Measurements from ENCODE around the gene GAB2. TPM values are rescaled to one million over a fixed set of nuclear protein-coding genes. Genes with fewer than 3 reads are reported as not detected.
A peak's percentile ranks its signal among the peaks of the same experiment; 100 is the strongest.
"Not testable (repeated sequence)": the region's sequence is repeated elsewhere in the genome, so short reads cannot be mapped to it uniquely, and the experiment has no call there.

GAB2 gene
- total RNA-seq, 2 experiments from 2014 or later = 15.9 to 16.6 TPM

DNA sequence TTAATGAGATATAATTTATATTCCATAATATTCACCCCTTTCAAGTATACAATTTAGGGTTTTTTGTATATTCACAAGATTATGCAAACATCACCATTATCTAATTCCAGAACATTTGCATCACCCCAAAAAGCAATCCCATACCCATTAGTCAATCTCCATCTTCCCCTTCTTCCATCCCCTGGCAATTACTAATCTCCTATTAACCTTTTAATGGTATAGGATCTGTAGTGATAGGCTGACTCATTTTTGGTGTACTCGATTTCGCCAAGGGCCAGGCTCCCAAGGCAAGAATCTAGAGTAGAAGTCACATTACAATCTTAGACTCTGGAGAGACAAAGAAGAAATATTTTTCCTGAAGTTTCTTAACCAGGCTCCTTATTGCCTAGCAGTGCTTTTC is 113.4 kb downstream of the GAB2 start:
- DNase-seq = no peak
- H3K4me3 Mint-ChIP-seq = no peak overlapping the region
- no peak overlapping the region for H3K27ac Mint-ChIP-seq
- peaks cover 3% of the 10 kb centered on the region for H3K9me3 Mint-ChIP-seq
- H3K4me1 Mint-ChIP-seq = peaks cover 12% of the 10 kb centered on the region
- POLR2A ChIA-PET = no interaction called here
- no peaks in the 10 kb centered on the region for H3K27me3 Mint-ChIP-seq
- H3K36me3 Mint-ChIP-seq (ENCODE audit: low read depth) = peaks cover 13% of the 10 kb centered on the region
- CTCF ChIA-PET = interaction anchor here (0.6 to 1.2 kb wide), 2 partner anchors 113 to 693 kb away, joined by 3 to 4 read pairs; no protein-coding TSS in a partner anchor

DNA sequence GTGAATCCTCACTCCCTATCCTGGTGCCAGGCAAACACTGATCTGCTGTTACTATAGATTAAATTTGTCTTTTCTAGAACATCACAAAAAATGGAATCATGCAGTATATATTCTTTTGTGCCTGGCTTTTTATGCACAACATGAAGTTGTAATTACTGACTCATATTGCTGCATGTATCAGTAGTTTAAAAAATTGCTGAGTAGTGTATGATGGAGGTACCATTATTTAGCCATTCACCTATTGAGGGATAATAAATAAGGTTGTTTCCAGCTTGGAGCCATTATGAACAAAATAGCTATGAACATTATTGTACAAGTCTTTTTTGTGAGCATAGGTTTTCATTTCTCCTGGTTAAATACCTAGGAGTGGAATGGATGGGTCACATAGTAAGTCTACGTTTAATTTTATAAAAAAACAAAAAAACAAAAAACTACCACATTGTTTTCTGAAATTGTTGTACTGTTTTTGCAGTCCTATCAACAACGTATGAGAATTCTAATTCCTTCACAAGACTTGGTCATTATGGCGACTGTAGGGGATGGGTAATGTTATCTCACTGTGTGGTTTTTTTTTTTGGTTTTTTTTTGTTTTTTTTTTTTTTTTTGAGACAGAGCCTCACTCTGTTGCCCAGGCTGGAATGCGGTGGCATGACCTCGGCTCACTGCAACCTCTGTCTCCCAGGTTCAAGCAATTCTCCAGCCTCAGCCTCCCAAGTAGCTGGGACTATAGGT is 117.3 kb downstream of the GAB2 start:
- H3K36me3 Mint-ChIP-seq (ENCODE audit: low read depth) = peaks cover 20% of the 10 kb centered on the region
- ChIA-PET POLR2A (no interaction called here), CTCF (interaction anchor here (1.6 to 2.0 kb wide), 2 partner anchors 9 to 119 kb away, joined by 5 to 6 read pairs; no protein-coding TSS in a partner anchor)
- no peak overlapping the region for H3K27ac Mint-ChIP-seq
- no peak for DNase-seq
- peaks cover 21% of the 10 kb centered on the region for H3K9me3 Mint-ChIP-seq
- H3K27me3 Mint-ChIP-seq = no peaks in the 10 kb centered on the region
- no peak overlapping the region for H3K4me3 Mint-ChIP-seq
- H3K4me1 Mint-ChIP-seq = peaks cover 12% of the 10 kb centered on the region

DNA sequence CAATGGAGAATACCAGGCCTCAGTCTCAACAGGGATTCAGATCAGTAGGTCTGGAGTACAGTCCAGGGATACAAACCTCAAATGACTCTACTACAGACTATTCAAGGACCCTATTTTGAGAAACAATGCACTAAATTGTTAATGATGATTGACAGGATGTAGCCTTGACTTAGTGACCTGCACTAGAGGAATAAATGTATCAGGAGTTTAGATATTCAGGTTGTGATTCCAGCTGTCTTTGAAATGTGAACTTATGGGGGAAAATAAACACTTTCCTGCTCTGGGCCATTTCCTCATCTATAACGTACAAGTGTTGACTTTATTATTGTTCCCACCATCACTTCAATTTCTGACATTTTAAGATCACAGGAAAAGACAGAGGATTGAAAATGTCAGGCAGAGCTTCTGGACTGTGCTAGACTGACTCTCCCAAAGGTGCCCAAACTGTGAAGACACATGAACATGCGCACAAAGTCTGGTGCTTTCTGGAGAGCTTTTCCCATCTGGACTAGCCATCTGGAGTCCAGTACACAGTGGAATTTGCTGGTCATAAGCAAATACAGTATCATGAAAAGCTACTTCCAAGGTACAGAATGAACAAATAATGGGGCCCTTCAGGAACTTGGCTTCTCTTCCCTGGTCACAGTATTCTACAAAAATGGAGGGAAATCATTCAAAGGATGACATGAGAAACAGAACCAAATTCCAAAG is 118.5 kb downstream of the GAB2 start:
- Mint-ChIP-seq H3K9me3 (peaks cover 22% of the 10 kb centered on the region), H3K4me3 (no peak overlapping the region), H3K27me3 (no peaks in the 10 kb centered on the region), H3K36me3 (ENCODE audit: low read depth) (peaks cover 24% of the 10 kb centered on the region), H3K27ac (no peak overlapping the region), H3K4me1 (peaks cover 14% of the 10 kb centered on the region)
- ChIA-PET CTCF (interaction anchor here (0.6 to 2.6 kb wide), 5 partner anchors 10 to 266 kb away, joined by 4 to 11 read pairs (median 6); no protein-coding TSS in a partner anchor), POLR2A (no interaction called here)
- DNase-seq = no peak

DNA sequence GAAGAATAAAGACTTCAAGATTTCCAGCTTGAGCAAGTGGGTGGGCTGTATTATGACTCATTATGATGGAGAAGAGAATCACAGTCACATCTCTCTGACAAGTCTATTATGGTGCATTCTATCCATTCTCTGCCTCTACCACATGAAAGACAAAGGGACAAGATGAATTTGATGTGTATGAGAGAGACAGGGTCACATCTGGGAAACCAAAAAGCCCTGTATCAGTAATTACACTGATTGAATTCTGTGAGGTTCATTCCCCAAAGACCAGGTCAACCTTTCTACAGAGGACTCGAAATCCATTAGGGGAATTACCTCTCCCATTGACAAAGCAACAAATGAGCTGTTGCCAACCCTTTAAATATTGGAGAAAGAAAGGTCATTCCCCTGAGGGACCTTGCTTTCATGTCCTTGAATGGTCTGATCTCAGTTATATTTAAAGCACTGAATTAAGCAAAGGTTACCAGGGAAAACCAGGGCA is 119.3 kb downstream of the GAB2 start:
- Mint-ChIP-seq H3K27me3 (no peaks in the 10 kb centered on the region), H3K27ac (no peak overlapping the region), H3K36me3 (ENCODE audit: low read depth) (peaks cover 25% of the 10 kb centered on the region), H3K4me1 (peaks cover 17% of the 10 kb centered on the region), H3K4me3 (no peak overlapping the region), H3K9me3 (peaks cover 24% of the 10 kb centered on the region)
- no peak for DNase-seq
- ChIA-PET CTCF (interaction anchor here (1.6 to 2.6 kb wide), 2 partner anchors 12 to 17 kb away, joined by 9 to 11 read pairs; no protein-coding TSS in a partner anchor), POLR2A (no interaction called here)

DNA sequence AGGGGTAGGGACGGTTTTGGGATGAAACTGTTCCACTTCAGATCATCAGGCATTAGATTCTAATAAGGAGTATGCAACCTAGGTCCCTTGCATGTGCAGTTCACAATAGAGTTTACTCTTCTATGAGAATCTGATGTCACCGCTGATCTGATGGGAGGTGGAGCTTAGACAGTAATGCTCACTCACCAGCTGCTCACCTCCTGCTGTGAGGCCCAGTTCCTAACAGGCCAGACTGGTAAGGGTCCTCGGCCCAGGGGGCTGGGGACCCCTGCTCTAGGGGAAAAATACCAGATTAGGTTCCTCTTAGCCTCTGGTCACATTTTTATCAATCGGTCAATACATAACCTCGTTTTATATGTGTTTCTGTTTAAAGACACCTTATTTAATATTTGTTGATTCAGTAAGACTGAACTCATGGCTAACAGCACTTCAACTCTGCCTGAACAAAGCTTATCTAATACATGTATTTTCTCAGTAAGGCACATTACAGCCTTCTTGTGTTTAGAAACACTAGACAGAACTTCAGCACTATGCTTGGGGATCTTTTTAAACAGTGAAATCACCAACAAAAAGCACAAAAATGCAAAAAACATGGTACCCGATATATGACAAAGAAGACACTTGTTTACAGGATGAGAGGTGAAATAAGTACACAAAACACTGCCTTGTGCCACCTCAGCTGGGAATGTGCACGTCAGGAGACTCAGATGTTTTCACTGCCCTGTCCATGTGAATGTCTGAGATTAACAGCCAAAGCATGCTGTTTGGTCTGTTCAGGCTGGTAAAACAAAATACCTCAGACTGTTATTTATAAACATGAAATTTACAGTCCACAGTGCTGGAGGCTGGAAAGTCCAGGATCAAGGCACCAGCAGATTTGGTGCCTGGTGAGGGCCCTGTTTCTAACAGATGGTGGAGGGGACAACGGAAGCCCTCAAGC is 121.4 kb downstream of the GAB2 start:
- Mint-ChIP-seq H3K27ac (no peak overlapping the region), H3K9me3 (peaks cover 28% of the 10 kb centered on the region), H3K4me3 (no peak overlapping the region), H3K27me3 (no peaks in the 10 kb centered on the region), H3K36me3 (ENCODE audit: low read depth) (peaks cover 34% of the 10 kb centered on the region), H3K4me1 (peaks cover 36% of the 10 kb centered on the region)
- ChIA-PET CTCF (no interaction called here), POLR2A (no interaction called here)
- DNase-seq = no peak

DNA sequence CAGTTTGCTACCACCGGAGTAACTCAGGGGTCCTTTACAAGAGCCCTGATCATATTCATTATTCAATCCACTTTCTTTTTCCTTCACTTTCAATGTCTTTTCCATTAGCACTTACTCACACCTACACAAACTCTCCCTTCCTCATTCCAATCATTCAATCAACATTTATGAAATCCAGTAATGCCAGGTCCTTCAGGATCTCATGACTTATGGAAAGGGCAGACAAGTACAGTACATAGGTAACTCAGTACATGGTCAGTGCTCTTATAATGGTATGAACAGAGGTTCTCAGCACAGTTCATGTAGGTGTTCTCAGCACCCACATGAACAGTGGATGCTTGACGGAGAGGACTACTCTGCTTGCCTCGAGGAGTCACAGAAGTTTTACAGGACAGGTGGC is 122.3 kb downstream of the GAB2 start:
- Mint-ChIP-seq H3K9me3 (peaks cover 35% of the 10 kb centered on the region), H3K4me3 (no peak overlapping the region), H3K27ac (no peak overlapping the region), H3K36me3 (ENCODE audit: low read depth) (peaks cover 41% of the 10 kb centered on the region), H3K4me1 (peaks cover 43% of the 10 kb centered on the region), H3K27me3 (no peaks in the 10 kb centered on the region)
- no peak for DNase-seq
- CTCF ChIA-PET = no interaction called here
- POLR2A ChIA-PET = no interaction called here

DNA sequence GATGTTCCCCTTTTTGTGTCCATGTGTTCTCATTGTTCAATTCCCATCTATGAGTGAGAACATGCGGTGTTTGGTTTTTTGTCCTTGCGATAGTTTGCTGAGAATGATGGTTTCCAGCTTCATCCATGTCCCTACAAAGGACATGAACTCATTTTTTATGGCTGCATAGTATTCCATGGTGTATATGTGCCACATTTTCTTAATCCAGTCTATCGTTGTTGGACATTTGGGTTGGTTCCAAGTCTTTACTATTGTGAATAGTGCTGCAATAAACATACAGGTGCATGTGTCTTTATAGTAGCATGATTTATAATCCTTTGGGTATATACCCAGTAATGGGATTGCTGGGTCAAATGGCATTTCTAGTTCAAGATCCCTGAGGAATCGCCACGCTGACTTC is 123.5 kb downstream of the GAB2 start:
- CTCF ChIA-PET = interaction anchor here (1.2 kb wide), 1 partner anchor 20 kb away, joined by 3 read pairs; no protein-coding TSS in a partner anchor

DNA sequence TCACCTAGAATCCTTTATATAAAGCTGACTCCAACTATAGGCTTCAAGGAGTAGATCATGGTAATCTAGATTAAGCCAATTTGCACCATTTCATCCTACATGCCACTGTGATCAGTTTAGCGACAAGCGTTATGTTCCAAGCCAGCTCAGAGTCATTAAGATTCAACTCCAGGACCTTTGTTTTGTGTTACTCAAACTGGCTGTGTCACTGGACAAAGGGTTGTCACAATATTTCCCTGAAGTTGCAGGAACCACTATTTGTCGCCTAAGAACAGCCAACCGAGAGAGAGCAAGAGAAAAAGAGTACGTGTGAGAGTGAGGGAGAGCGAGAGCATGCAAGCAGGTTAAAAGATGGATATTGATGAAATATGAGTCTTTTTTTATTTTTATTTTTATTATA is 124.1 kb downstream of the GAB2 start:
- ChIA-PET CTCF (interaction anchor here (1.2 kb wide), 1 partner anchor 20 kb away, joined by 3 read pairs; no protein-coding TSS in a partner anchor), POLR2A (no interaction called here)
- Mint-ChIP-seq H3K27me3 (no peaks in the 10 kb centered on the region), H3K4me3 (no peak overlapping the region), H3K9me3 (peaks cover 44% of the 10 kb centered on the region), H3K27ac (no peak overlapping the region), H3K36me3 (ENCODE audit: low read depth) (peaks cover 51% of the 10 kb centered on the region), H3K4me1 (peaks cover 58% of the 10 kb centered on the region)
- DNase-seq = no peak

More for the DNA sequence above, 123.5 kb downstream of the GAB2 start:
- H3K9me3 Mint-ChIP-seq = peaks cover 44% of the 10 kb centered on the region
- peaks cover 50% of the 10 kb centered on the region for H3K36me3 Mint-ChIP-seq (ENCODE audit: low read depth)
- H3K4me3 Mint-ChIP-seq, H3K27me3 Mint-ChIP-seq, H3K27ac Mint-ChIP-seq, POLR2A ChIA-PET, DNase-seq: not testable (repeated sequence)
- peaks cover 55% of the 10 kb centered on the region for H3K4me1 Mint-ChIP-seq

DNA sequence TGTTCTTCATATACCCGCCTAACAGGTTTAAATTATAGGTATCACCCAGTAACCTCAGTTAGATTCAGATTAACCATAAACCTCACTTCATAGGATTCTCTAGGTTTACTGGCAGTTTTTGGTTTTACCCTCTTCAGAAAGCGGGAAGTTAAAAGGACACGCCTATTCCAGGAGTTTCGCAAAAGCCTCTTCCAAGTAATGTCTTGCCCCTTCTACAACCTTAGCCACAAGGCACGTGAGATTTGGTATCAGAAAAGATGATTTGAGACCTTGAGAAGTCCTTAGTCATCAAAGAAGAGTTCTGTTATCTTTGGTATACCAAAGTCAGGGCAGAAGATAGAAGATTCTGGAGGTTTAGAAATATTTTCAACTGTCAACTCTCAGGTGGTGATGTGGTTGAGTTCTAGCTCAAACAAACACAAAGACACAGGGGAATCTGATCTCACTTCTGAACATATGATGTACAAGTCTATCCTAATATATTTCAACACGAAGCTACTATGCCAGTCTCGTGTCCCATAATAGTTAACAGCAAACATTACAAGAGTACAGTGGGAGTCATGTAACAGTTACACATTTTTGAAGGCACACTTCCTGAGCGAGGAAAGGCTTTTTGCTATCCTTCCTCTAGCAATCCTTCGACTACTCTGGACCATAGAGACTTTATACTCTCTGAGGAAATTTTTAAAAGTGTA is 125.4 kb downstream of the GAB2 start:
- peak; percentile 72 for DNase-seq
- H3K36me3 Mint-ChIP-seq (ENCODE audit: low read depth) = peaks cover 54% of the 10 kb centered on the region
- POLR2A ChIA-PET = interaction anchor here (1.1 kb wide), 1 partner anchor 153 kb away, joined by 3 read pairs; the partner anchor contains the start of gene ALG8

DNA sequence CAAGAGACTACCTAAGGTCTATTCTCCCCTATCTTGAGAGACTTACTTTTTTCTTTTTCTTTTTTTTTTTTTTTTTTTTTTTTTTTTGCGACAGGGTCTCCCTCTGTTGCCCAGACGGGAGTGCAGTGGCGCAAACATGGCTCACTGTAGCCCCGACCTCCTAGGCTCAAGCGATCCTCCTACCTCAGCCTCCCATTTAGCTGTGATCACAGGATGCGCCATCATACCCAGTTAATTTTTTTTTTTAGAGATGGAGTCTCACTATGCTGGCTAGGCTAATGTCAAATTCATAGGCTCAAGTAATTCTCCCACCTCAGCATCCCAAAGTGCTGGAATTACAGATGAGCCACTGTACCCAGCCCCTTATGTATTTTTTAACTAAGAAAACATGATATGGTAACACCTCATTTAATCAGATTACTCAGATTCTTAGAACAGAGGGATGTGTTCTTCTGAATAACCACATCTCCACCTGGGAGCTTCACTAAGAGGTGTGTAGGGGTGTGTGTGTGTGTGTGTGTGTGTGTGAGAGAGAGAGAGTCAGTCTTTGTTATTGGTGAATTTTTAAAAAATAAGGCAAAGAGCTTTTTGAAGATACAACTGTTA is 126.0 kb downstream of the GAB2 start:
- DNase-seq = peak; percentile 46
- Mint-ChIP-seq H3K27ac (peak overlapping the region; percentile 95), H3K9me3 (peaks cover 40% of the 10 kb centered on the region), H3K36me3 (ENCODE audit: low read depth) (peaks cover 54% of the 10 kb centered on the region), H3K4me1 (peaks cover 54% of the 10 kb centered on the region), H3K27me3 (no peaks in the 10 kb centered on the region), H3K4me3 (peak overlapping the region; percentile 44)
- CTCF ChIA-PET = interaction anchor here (0.5 to 1.6 kb wide), 11 partner anchors 11 to 273 kb away, joined by 3 to 4 read pairs (median 3); no protein-coding TSS in a partner anchor
- POLR2A ChIA-PET = interaction anchor here (1.1 kb wide), 1 partner anchor 152 kb away, joined by 3 read pairs; the partner anchor contains the start of gene ALG8

More for the DNA sequence above, 125.4 kb downstream of the GAB2 start:
- H3K27me3 Mint-ChIP-seq = no peaks in the 10 kb centered on the region
- H3K4me1 Mint-ChIP-seq = peaks cover 54% of the 10 kb centered on the region
- CTCF ChIA-PET = interaction anchor here (0.7 to 1.4 kb wide), 9 partner anchors 10 to 272 kb away, joined by 3 to 4 read pairs (median 3); no protein-coding TSS in a partner anchor
- peaks cover 42% of the 10 kb centered on the region for H3K9me3 Mint-ChIP-seq
- peak overlapping the region; percentile 44 for H3K4me3 Mint-ChIP-seq
- H3K27ac Mint-ChIP-seq = peak overlapping the region; percentile 95

All from activated CD4-positive, alpha-beta T cell treated with anti-CD3 and anti-CD28 coated beads, Interleukin-2, amount 10 ng/mL, durations not matched to agents 7 days and 5 days (primary cell).